Endodermal cell (in vitro differentiated cells): ENCODE data around the gene HINT2. TPM values are rescaled to one million over a fixed set of nuclear protein-coding genes. Genes with fewer than 3 reads are reported as not detected.

ENCODE experiments used
- DNase-seq: peaks from one replicate; pipeline ENCODE4 v3.0.0-alpha.2; 2017
- H3K27ac ChIP-seq: 2 replicates; pipeline ENCODE4 v1.5.1; 2013; ENCODE audit warnings: mild to moderate bottlenecking, low read depth, low read length, moderate library complexity
- H3K27me3 ChIP-seq: 2 replicates; pipeline ENCODE4 v1.6.1; 2013; ENCODE audit warnings: mild to moderate bottlenecking, low read length, moderate library complexity; ENCODE audit not compliant: insufficient read depth, control insufficient read depth, poor library complexity, severe bottlenecking
- H3K36me3 ChIP-seq: 2 replicates; pipeline ENCODE4 v1.7.0; 2013; ENCODE audit warnings: mild to moderate bottlenecking, low read length, moderate library complexity; ENCODE audit not compliant: control insufficient read depth, insufficient read depth
- H3K4me1 ChIP-seq: one replicate; pipeline ENCODE4 v1.7.0; 2013; ENCODE audit warnings: low read length; ENCODE audit not compliant: control insufficient read depth, insufficient read depth
- H3K4me3 ChIP-seq: 2 replicates; pipeline ENCODE4 v1.5.1; 2013; ENCODE audit warnings: mild to moderate bottlenecking, low read length, moderate library complexity
- H3K9ac ChIP-seq: 2 replicates; pipeline ENCODE4 v1.6.1; 2013; ENCODE audit warnings: mild to moderate bottlenecking, low read length, moderate library complexity; ENCODE audit not compliant: poor library complexity, severe bottlenecking; ENCODE audit errors: extremely low read depth
- H3K9me3 ChIP-seq: 2 replicates; pipeline ENCODE4 v1.6.1; 2013; ENCODE audit warnings: mild to moderate bottlenecking, low read length, moderate library complexity; ENCODE audit not compliant: control insufficient read depth
- H3K27ac Mint-ChIP-seq: 2 replicates; pipeline ENCODE4 v1.8.0; 2020; ENCODE audit warnings: mixed read lengths
- H3K27me3 Mint-ChIP-seq: 2 replicates; pipeline ENCODE4 v1.8.0; 2021; ENCODE audit warnings: mild to moderate bottlenecking, mixed read lengths; ENCODE audit not compliant: insufficient read depth
- H3K36me3 Mint-ChIP-seq: 2 replicates; pipeline ENCODE4 v1.8.0; 2020; ENCODE audit warnings: low read depth, mixed read lengths
- H3K4me1 Mint-ChIP-seq: 2 replicates; pipeline ENCODE4 v1.8.0; 2020; ENCODE audit warnings: mixed read lengths
- H3K4me3 Mint-ChIP-seq: 2 replicates; pipeline ENCODE4 v1.8.0; 2020; ENCODE audit warnings: mild to moderate bottlenecking, moderate library complexity, mixed read lengths
- H3K9me3 Mint-ChIP-seq: 2 replicates; pipeline ENCODE4 v1.8.0; 2020; ENCODE audit warnings: mild to moderate bottlenecking, mixed read lengths
- CTCF ChIP-seq: fragments of 200-600 bp; sonication (generic); conservative IDR thresholded peaks from 2 replicates; pipeline ENCODE4 v1.5.0; 2021; ENCODE audit warnings: antibody characterized with exemption, mild to moderate bottlenecking
- WGBS, 2 experiments: methylation state at CpG; one replicate each; pipeline versions ENCODE4 v1.1.5 to v1.1.7; 2013; ENCODE audit warnings: missing lambda C conversion rate in 2 of 2, mixed read lengths in 1 of 2; ENCODE audit not compliant: insufficient coverage in 1 of 2, insufficient read length in 1 of 2; 5-methylcytosine and 5-hydroxymethylcytosine counted together
- total RNA-seq, 2 donors: library from RNA; stranded (reverse); fragmentation: NEBNext Ultra II Directional in 1 of 2; extraction: Animal tissue kit (Norgen Biotek cat#: 25700) in 1 of 2; gene quantifications; 2 replicates in 1 of 2; 3 replicates in 1 of 2; pipeline ENCODE4 v1.2.1, GENCODE V29; 2021

The HINT2 gene
- total RNA-seq, 2 donors from 2014 or later = 34.3 to 48.6 TPM

- Mint-ChIP-seq H3K36me3 (peaks cover 9% of the 10 kb centered on the region), H3K4me3 (no peak overlapping the region), H3K27me3 (peaks cover 3% of the 10 kb centered on the region), H3K4me1 (peaks cover 19% of the 10 kb centered on the region), H3K27ac (no peak overlapping the region), H3K9me3 (no peaks in the 10 kb centered on the region)
- H3K36me3 ChIP-seq = peaks cover 3% of the 10 kb centered on the region
- H3K4me1 ChIP-seq = peaks cover 8% of the 10 kb centered on the region
- H3K4me3 ChIP-seq = no peak overlapping the region
- no peaks in the 10 kb centered on the region for H3K9me3 ChIP-seq
- H3K27me3 ChIP-seq = no peaks in the 10 kb centered on the region
- TF ChIP-seq CTCF = no peak
- WGBS, 2 experiments = 93 to 94% methylated on average over 2 to 5 of the region's 6 CpGs
- DNase-seq = no peak
- no peak overlapping the region for H3K9ac ChIP-seq
- no peak overlapping the region for H3K27ac ChIP-seq
These were observed 17.3 kb downstream of the HINT2 start for GRCh38 chr9:35797311-35798109.

DNA sequence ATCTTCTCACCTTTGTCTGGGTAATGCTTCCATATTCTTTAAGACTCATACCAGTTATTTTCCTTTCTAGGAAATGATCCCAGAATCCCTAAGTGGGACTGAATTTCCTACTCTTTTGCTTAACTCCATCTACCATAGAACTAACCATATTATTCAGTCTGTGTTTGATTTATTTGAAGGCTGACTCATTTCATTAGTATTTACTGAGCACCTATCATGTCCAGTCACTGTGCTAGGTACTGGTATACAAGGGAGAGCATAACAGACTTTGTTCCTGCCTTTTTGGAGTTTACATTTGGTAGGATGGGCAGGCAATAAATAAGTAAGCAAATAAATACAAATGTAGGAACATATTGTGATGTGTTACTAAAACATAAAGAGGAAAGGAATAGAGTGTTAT, 19.1 kb downstream of the HINT2 start:
- no peak overlapping the region for H3K27ac ChIP-seq
- no peak overlapping the region for H3K4me3 ChIP-seq
- H3K4me1 ChIP-seq = peaks cover 3% of the 10 kb centered on the region
- no peak for DNase-seq
- Mint-ChIP-seq H3K27me3 (peaks cover 5% of the 10 kb centered on the region), H3K4me1 (peaks cover 13% of the 10 kb centered on the region), H3K9me3 (no peaks in the 10 kb centered on the region), H3K4me3 (no peak overlapping the region), H3K36me3 (peaks cover under 1% of the 10 kb centered on the region), H3K27ac (no peak overlapping the region)
- no peak overlapping the region for H3K9ac ChIP-seq
- no peak for TF ChIP-seq CTCF
- no peaks in the 10 kb centered on the region for H3K9me3 ChIP-seq
- H3K36me3 ChIP-seq = no peaks in the 10 kb centered on the region
- H3K27me3 ChIP-seq = no peaks in the 10 kb centered on the region

GRCh38 chr9:35793461-35793860, 21.4 kb downstream of the HINT2 start:
- no peak for DNase-seq
- no peak overlapping the region for H3K27ac ChIP-seq
- 85 to 92% methylated on average over 2 of the region's 2 CpGs for WGBS, 2 experiments
- no peak overlapping the region for H3K4me3 Mint-ChIP-seq
- no peaks in the 10 kb centered on the region for H3K9me3 ChIP-seq
- no peak overlapping the region for H3K9ac ChIP-seq
- no peaks in the 10 kb centered on the region for H3K27me3 ChIP-seq
- H3K27me3 Mint-ChIP-seq = peaks cover 5% of the 10 kb centered on the region
- H3K36me3 Mint-ChIP-seq = no peaks in the 10 kb centered on the region
- H3K27ac Mint-ChIP-seq = no peak overlapping the region
- no peaks in the 10 kb centered on the region for H3K9me3 Mint-ChIP-seq
- no peak overlapping the region for H3K4me3 ChIP-seq
- TF ChIP-seq CTCF = no peak
- H3K4me1 Mint-ChIP-seq = peaks cover 14% of the 10 kb centered on the region
- H3K4me1 ChIP-seq = peaks cover 7% of the 10 kb centered on the region
- no peaks in the 10 kb centered on the region for H3K36me3 ChIP-seq
